ENCODE results near the gene SKP1.
"Not testable (repeated sequence)": the region's sequence is repeated elsewhere in the genome, so short reads cannot be mapped to it uniquely, and the experiment has no call there.

Gene SKP1

DNA sequence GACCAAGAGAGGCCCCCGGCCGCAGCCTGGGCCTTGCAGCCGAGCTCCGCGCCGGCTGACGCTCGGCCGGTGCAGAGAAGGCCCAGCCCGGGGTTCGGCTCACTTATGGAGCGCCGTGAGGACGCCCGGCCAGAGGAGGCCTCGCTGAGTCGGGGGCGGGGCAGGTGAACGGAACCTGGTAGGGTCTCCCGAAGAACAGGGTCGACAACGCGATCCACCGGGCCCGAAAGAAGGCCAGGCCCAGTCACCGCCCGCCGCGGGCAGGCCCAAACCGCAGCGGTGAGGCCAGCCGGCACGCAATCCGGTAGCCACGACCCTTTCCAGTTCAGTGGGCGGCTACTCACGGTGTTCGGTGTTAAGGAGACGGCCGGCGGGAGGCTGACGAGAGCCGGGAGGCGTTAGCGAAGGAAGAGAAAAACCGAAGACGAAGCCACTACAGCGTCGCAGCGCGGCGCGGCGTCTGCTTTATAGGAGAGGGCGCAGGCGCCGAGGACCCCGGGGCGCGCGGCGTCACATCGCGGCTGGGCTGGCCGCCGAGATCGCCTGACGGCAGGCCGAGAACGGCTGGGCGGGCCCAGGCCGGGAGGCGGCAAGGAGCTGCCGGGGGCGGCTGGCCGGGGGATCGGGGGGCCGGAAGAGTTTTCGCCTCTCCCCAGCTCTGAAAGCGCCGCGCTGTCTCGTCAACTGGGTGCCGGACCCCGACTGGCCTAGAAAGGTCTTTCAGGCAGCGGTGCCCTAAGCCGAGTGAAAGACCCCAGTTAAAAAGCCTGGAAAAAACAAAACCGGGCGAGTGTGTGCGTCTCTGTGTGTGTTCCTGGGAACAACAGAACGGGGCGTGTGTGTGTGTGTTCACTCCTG is at the start of gene SKP1:
Gene SKP1 (minus strand): TSS at position 440 of the 858 bp plus-strand sequence. CDS start 2,928 bp downstream, outside the sequence.
- in situ Hi-C loops (cut with HindIII; ENCODE audit: low pct_ligation_motif_present, low pct_unique_long_range_greater_than_20kb, low sequenced_read_pairs), result no loop called here

DNA sequence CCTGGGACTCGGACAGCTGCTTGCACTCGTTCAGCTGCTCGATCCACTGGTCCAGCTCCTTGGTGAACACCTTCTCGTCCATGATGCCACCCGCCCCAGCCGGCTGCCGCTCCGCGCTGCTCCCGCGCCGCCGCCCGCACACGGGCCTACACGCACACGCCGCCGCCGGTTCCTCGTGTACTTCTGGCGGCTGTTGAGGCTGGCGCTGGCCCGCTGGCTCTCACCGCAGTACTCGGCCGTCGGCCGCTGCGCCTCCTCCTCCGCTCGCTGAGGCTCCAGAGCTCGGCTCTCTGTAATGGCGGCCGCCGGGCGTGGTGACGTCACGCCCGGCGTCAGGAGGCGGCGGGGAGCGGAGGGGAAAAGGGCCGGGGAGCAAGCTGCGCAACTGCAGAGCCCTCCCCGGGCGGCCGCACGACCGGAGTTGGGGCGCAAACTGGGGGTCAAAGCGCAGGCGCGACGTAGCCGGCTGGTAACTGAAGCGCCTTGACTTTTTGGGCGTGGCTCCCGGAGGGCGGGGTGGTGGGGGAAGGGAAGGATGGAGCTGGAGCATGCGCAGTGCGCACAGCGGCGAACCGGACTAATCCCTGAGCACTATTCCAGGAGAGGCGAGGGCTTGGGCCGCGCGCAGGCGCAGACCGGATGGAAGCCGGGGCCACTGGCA is 49.2 kb upstream of the SKP1 start, which contains the start of gene PPP2CA:
Gene PPP2CA (minus strand): TSS at position 294 of the 661 bp plus-strand sequence. CDS start 212 bp downstream, at position 82.
- in situ Hi-C loops (cut with HindIII; ENCODE audit: low pct_ligation_motif_present, low pct_unique_long_range_greater_than_20kb, low sequenced_read_pairs), result no loop called here
- peak; percentile 94 for DNase-seq

More for the DNA sequence above, at the start of gene SKP1:
- DNase-seq, result peak; percentile 80

DNA sequence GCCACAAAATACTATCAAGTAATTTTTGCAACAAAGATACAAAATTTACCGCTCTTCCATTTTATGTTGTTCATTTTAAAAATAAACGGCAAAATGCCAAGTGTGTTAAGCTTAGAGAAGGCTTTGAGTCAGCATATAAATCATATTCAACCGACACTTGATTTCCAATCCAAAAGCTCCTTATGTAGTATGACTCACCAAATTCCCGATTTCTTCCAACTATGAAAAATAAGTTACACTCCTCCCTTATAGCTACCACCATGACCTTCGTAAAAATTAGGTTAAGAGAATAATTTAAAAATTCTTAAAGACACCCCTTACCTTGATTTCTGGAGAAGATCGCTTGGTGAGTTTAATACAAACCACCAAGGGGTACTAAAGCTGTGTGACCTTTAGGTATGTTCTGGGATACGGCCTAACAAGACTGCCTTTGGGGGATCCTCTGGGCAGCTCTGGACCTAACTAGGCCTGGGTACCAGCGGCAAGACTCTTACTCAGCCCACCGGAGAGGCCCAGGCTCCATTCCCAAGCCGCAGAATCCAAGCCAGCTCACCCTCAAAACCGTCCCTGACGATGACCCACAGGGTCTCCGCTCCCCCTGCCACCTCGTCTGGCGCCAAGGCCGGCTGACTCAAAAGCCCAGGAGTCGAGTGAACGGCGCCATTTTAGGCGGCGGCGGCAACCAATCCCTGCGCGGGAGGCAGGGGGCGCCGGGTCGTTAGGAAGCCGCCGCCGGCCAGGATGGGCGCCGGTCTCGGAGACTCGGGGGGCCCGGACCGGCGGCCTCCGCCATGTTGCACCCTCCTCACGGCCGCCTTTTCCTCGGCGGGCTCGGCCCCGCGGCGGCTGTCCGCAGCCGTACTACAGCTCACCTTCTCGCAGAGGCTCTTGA is 48.4 kb upstream of the SKP1 start:
- DNase-seq, result peak; percentile 64
- in situ Hi-C loops (cut with HindIII; ENCODE audit: low pct_ligation_motif_present, low pct_unique_long_range_greater_than_20kb, low sequenced_read_pairs), result no loop called here

DNA sequence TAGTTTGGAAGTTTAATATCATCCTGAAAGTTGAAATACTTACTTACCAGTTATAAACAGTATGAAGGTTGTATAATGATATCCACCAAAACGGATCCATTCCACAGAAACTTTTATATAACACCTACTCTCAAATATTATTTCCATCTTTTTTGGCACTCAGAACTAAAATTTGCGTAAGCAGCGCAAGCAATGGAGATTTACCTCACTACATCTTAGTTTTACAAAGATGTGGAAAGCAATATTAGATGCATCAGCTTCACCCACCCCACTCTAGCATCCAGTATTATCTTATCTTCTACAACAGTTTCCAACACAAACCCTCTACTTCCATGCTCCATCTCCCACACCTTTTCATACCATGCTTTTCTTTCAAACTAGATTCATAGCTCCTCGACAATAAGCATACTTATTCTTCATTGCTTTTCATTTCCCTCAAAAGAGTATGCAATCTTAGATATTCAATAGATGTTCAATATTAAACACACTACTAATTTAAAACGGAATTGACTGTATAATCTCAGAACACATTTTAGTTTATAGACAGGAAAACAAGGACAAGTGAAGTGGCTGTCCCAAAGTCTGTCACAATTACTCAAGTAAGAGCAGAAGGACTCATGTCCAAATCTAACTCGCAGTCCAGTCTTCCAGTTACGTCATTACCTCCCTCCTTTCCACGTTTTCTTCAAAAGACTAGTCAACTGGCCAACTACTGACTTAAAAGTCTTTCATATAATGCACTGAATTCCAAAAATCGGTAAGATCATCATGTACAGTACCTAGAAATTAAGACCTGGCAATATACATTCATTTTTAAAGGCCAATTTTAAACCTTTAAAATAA is 46.9 kb upstream of the SKP1 start:
- in situ Hi-C loops (cut with HindIII; ENCODE audit: low pct_ligation_motif_present, low pct_unique_long_range_greater_than_20kb, low sequenced_read_pairs), result no loop called here
- DNase-seq, result no peak

DNA sequence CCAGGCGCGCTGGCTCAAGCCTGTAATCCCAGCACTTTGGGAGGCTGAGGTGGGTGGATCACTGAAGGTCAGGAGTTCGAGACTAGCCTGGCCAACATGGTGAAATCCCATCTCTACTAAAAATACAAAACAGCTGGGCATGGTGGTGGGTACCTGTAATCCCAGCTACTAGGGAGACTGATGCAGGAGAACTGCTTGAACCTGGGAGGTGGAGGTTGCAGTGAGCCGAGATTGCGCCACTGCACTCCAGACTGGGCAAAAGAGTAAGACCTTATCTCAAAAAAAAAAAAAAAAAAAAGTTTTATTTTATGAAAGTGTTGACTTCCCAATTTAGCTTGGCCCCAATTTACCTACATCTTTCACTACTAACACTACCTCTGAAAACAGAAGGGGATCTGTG is 44.9 kb upstream of the SKP1 start:
- in situ Hi-C loops (cut with HindIII; ENCODE audit: low pct_ligation_motif_present, low pct_unique_long_range_greater_than_20kb, low sequenced_read_pairs); DNase-seq: not testable (repeated sequence)

DNA sequence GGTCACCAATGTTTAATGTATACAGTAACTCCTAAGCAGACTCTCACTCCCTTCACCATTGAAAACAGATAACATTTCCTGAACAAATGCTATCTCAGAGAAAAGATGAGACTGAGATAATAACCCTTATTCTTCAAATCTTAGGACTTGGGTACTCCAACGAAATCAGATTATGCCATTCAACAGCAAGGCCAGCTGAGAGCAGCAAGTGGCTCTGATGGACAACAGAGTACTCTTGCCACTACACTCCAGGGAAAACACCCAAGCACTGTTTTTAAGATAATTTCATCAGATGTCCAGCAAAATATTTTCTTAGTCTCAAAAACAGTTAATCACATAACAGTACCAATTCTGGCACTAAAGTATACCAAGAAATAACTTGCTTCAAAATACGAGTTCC is 39.0 kb upstream of the SKP1 start:
- in situ Hi-C loops (cut with HindIII; ENCODE audit: low pct_ligation_motif_present, low pct_unique_long_range_greater_than_20kb, low sequenced_read_pairs), result no loop called here

DNA sequence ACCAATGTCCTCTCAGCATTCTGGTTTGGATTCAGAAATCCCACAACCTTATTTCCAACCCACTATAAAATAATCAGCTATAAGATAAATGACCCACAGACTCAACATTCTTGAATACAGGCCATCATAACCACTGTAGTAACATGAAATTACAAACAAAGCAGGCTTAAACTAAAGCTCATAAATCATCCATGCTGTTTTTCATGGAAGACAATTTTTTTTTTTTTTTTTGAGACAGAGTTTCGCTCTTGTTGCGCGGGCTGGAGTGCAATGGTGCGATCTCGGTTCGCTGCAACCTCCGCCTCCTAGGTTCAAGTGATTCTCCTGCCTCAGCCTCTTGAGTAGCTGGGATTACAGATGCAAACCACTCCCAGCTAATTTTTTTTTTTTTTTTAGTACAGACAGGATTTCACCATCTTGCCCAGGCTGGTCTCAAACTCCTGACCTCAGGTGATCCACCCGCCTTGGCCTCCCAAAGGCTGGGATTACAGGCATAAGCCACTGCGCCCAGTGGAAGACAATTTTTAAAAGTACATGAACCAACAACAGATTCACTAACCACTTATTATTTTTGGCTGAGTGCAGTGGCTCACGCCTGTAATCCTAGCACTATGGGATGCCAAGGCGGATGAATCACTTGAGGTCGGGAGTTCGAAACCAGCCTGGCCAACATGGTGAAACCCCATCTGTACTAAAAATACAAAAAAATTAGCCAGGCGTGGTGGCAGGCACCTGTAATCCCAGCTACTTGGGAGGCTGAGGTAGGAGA is 34.7 kb upstream of the SKP1 start:
- in situ Hi-C loops (cut with HindIII; ENCODE audit: low pct_ligation_motif_present, low pct_unique_long_range_greater_than_20kb, low sequenced_read_pairs); DNase-seq: not testable (repeated sequence)

More for the DNA sequence above, 39.0 kb upstream of the SKP1 start:
- no peak for DNase-seq

DNA sequence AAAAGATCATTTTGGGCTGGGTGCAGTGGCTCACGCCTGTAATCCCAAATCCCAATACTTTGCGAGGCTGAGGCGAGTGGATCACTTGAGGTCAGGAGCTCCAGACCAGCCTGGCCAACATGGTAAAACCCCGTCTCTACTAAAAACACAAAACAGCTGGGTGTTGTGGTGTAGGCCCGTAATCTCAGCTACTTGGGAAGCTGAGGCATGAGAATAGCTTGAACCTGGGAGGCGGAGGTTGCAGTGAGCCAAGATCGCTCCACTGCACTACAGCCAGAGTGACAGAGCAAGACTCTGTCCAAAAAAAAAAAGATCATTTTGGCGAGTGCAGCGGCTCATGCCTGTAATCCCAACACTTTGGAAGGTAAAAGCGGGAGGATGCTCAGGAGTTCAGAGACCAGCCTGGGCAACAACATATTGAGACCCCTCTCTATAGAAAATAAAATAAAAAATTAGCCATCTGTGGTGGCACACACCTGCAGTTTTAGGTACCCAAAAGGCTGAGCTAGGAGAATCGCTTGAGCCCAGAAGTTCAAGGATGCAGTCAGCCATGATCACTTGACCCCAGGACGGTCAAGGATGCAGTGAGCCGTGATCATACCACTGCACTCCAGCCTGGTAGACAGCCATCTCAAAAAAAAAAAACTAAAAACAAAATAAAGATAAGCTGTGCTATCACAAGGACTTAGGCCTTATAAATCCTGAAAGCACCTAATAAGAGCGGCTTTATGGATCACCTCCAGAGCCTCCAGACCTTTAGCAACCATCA is 32.9 kb upstream of the SKP1 start:
- peak; percentile 13 for DNase-seq
- in situ Hi-C loops (cut with HindIII; ENCODE audit: low pct_ligation_motif_present, low pct_unique_long_range_greater_than_20kb, low sequenced_read_pairs), result no loop called here

DNA sequence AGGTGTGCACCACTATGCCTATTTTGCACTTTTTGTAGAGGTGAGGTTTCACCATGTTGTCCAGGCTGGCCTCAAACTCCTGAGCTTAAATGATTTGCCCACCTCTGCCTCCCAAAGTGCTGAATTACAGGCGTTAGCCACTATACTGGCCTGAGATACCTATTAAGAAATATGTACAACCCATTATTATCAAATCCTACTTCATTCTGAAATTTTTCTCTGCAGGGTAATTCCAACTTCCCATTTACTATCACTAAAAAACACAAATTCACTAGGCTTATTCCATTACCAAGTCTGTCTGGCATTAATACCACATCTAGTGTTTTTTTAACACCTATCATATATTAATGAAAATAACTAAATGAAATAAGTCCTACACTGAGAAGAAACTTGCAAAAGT is 30.9 kb upstream of the SKP1 start:
- DNase-seq, result no peak
- in situ Hi-C loops (cut with HindIII; ENCODE audit: low pct_ligation_motif_present, low pct_unique_long_range_greater_than_20kb, low sequenced_read_pairs), result no loop called here

DNA sequence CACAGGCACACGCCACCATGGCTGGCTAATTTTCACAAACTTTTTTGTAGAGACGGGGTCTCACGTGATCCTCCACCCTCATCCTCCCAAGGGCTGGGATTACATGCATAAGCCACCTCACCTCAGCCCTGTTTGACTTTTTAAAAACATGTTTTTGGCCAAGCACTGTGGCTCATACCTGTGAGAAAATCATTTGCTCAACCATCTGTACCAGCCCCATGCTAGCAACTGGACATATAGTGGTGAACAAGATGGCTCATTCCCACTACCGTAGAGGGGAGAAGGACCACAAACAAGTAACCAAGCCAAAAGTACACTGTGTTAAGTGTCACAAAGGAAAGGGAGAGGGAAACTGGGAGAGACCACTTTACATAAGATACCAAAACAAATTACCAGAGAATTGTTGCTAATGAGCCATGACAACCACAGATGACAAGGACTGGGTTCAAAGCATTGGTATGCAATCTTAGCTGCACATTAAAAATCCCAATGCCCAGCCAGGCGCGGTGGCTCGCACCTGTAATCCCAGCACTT is 29.9 kb upstream of the SKP1 start:
- no peak for DNase-seq
- in situ Hi-C loops (cut with HindIII; ENCODE audit: low pct_ligation_motif_present, low pct_unique_long_range_greater_than_20kb, low sequenced_read_pairs), result no loop called here

DNA sequence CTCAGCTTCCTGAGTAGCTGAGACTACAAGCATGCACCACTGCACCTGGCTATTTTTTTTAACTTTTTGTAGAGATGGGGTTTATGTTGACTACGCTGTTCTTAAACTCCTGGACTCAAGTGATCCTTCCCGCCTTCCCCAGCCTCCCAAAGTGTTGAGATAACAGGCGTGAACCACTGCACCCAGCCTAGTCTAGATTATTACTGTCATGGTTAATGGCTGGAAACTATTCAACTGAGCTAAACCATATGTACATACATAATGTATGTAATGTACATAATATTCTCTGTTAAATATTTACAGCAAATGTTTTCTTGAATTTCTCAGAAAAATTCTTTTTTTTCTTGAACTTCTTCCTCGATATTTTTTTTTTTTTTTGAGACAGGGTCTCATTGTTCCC is 27.8 kb upstream of the SKP1 start:
- DNase-seq, result no peak
- in situ Hi-C loops (cut with HindIII; ENCODE audit: low pct_ligation_motif_present, low pct_unique_long_range_greater_than_20kb, low sequenced_read_pairs), result no loop called here

DNA sequence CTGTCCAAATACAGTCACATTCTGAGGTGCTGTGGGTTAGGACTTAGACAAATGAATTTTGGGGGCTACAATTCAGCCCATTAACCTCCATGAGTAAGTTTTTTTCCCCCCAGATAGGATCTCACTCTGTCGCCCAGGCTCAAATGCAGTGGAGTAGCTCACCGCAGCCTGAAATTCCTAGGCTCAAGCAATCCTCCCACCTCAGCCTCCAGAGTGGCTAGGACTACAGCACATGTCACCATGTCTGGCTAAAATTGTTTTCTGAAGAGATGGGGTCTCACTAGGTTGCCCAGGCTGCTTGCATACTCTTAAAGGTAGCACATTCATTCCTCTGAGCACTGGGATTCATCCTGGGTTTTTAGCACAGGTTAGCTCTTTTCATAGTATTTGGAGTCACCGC is 26.9 kb upstream of the SKP1 start:
- no peak for DNase-seq
- in situ Hi-C loops (cut with HindIII; ENCODE audit: low pct_ligation_motif_present, low pct_unique_long_range_greater_than_20kb, low sequenced_read_pairs), result no loop called here

DNA sequence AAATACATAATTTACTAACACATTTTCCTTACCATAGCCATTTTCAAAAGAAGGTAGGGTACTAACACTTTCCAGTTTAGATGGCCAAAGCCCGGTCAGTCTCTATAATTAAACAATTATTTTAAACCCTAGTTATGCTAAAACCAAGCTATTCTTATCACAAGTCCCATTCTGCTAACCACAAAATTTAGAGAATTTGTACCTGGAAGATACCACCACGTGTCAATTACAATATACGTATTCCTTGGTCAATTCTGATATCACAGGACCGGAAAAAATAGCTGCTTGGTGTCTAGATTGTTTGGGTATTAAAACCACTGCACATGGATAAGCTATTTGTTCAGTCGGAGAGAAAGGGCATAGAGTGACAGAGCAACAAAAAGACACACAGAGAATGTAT is 18.9 kb upstream of the SKP1 start:
- in situ Hi-C loops (cut with HindIII; ENCODE audit: low pct_ligation_motif_present, low pct_unique_long_range_greater_than_20kb, low sequenced_read_pairs), result no loop called here
- no peak for DNase-seq

DNA sequence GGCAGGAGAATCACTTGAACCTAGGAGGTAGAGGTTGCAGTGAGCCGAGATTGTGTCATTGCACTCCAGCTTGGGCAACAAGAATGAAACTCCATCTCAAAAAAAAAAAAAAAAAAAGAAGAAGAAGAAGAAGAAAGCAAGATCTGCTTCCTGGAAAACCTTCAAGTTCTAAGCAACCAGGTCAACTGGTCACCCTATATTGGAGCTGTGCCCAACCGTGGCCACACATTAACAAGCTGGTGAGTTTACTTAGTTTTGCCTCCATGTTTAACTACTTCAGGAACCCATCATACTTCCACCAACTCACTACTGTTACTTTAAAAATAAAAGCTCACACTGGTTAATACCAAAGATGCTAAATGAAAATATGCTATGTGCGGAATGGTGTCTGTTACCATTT is 12.3 kb upstream of the SKP1 start:
- in situ Hi-C loops (cut with HindIII; ENCODE audit: low pct_ligation_motif_present, low pct_unique_long_range_greater_than_20kb, low sequenced_read_pairs), result no loop called here

DNA sequence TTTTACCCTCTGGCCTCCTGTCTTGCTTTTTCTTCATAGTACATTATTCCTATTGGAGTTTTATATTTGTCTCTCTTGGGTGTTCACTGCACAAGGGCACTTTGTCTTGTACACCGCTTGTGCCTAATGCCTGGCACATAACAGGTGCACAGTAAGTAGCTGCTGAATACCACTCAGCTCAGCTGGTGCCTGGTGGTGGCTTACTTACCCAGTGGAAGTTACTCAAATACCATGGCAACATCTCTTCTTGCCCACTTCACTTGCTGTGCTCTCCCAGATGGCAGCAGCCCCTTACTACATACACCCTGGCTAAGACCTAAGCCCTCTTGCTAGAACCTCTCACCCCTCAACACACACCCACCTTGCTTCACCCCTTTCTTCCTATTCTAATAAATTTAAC is 11.3 kb upstream of the SKP1 start:
- in situ Hi-C loops (cut with HindIII; ENCODE audit: low pct_ligation_motif_present, low pct_unique_long_range_greater_than_20kb, low sequenced_read_pairs), result no loop called here
- no peak for DNase-seq

More for the DNA sequence above, 12.3 kb upstream of the SKP1 start:
- DNase-seq, result no peak
